Measurements from ENCODE around the gene DOP1B. TPM values are rescaled to one million over a fixed set of nuclear protein-coding genes. Genes with fewer than 3 reads are reported as not detected.

DOP1B gene
- total RNA-seq, 4 donors from 2014 or later: 20.0 to 47.3 (median 33.5) TPM

- intact Hi-C loops (cut with DNase I; ENCODE audit: low total_unique reads): no loop called here
- no peak for DNase-seq (ENCODE audit: low spot score in 2 of 2)
- WGBS, 2 donors: 59 to 65% methylated on average over 10 of the region's 10 CpGs
Measured at GRCh38 chr21:36163750-36164741, 7.4 kb downstream of the DOP1B start.

DNA sequence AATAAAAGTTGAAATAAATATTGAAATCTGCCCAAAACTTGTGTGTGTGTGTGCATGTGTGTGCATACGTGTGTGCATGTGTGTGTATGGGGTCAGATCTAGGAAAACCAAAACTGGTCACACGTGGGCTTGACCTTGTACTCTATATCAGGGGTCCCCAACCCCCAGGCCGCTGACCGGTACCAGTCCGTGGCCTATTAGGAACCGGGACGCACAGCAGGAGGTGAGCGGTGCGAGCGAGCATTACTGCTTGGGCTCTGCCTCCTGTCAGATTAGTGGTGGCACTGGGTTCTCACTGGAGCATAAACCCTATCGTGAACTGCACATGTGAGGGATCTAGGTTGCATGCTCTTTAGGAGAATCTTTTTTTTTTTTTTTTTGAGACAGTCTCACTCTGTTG is 8.7 kb downstream of the DOP1B start:
- no peak for DNase-seq (ENCODE audit: low spot score in 2 of 2)
- intact Hi-C loops (cut with DNase I; ENCODE audit: low total_unique reads): no loop called here
- 93 to 97% methylated on average over 11 of the region's 11 CpGs for WGBS, 2 donors
- TF ChIP-seq, protein P1, sequence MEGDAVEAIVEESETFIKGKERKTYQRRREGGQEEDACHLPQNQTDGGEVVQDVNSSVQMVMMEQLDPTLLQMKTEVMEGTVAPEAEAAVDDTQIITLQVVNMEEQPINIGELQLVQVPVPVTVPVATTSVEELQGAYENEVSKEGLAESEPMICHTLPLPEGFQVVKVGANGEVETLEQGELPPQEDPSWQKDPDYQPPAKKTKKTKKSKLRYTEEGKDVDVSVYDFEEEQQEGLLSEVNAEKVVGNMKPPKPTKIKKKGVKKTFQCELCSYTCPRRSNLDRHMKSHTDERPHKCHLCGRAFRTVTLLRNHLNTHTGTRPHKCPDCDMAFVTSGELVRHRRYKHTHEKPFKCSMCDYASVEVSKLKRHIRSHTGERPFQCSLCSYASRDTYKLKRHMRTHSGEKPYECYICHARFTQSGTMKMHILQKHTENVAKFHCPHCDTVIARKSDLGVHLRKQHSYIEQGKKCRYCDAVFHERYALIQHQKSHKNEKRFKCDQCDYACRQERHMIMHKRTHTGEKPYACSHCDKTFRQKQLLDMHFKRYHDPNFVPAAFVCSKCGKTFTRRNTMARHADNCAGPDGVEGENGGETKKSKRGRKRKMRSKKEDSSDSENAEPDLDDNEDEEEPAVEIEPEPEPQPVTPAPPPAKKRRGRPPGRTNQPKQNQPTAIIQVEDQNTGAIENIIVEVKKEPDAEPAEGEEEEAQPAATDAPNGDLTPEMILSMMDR (IDR thresholded peaks at IDR 0.05): no peak
- no peak for TF ChIP-seq POLR2A (IDR thresholded peaks at IDR 0.05)
- H3K4me3 ChIP-seq (ENCODE audit: low read depth, poor library complexity, severe bottlenecking): no peak overlapping the region

More at GRCh38 chr21:36163750-36164741, 7.4 kb downstream of the DOP1B start:
- TF ChIP-seq, protein P1 (IDR thresholded peaks at IDR 0.05): no peak
- TF ChIP-seq POLR2A (IDR thresholded peaks at IDR 0.05): no peak
- H3K4me3 ChIP-seq (ENCODE audit: low read depth, poor library complexity, severe bottlenecking): no peak overlapping the region

DNA sequence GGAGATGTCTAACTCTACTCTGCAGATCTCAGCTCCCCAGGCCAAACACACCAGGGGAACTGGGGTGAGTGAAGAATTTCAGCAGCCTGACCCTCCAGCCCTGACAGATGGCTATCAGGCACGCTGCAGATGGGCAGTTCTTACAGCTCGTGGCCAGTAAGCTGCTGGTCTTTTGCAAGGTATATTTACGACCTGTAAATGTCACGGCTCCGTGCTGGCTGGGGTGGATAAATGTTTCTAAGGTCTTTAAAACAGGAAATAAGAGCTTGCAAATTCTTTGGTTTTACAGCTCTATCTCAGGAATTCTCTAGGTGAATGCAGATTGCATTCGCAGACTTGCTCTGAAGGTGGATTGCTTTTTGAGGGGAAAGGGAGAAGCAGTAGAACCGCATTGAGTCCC is 10.1 kb downstream of the DOP1B start:
- intact Hi-C loops (cut with DNase I; ENCODE audit: low total_unique reads): no loop called here
- TF ChIP-seq, protein P1 (IDR thresholded peaks at IDR 0.05): no peak
- no peak for TF ChIP-seq POLR2A (IDR thresholded peaks at IDR 0.05)
- no peak overlapping the region for H3K4me3 ChIP-seq (ENCODE audit: low read depth, poor library complexity, severe bottlenecking)
- DNase-seq (ENCODE audit: low spot score in 2 of 2): no peak
- 92 to 95% methylated on average over 7 of the region's 7 CpGs for WGBS, 2 donors

GRCh38 chr21:36167541-36167940 is 10.9 kb downstream of the DOP1B start:
- no peak for DNase-seq (ENCODE audit: low spot score in 2 of 2)
- no peak for TF ChIP-seq POLR2A (IDR thresholded peaks at IDR 0.05)
- TF ChIP-seq, protein P1 (IDR thresholded peaks at IDR 0.05): no peak
- WGBS, 2 donors: 92% methylated on average over 4 of the region's 4 CpGs
- H3K4me3 ChIP-seq (ENCODE audit: low read depth, poor library complexity, severe bottlenecking): no peak overlapping the region
- intact Hi-C loops (cut with DNase I; ENCODE audit: low total_unique reads): no loop called here

- whole genome bisulfite sequencing, 2 donors: 87 to 92% methylated on average over 19 of the region's 19 CpGs
- no peak overlapping the region for H3K4me3 ChIP-seq (ENCODE audit: low read depth, poor library complexity, severe bottlenecking)
- intact Hi-C loops (cut with DNase I; ENCODE audit: low total_unique reads): no loop called here
- no peak for DNase-seq (ENCODE audit: low spot score in 2 of 2)
- no peak for TF ChIP-seq POLR2A (IDR thresholded peaks at IDR 0.05)
- TF ChIP-seq, protein P1 (IDR thresholded peaks at IDR 0.05): no peak
Measured at GRCh38 chr21:36169470-36170128, 13.0 kb downstream of the DOP1B start.

Measured in lower leg skin (tissue), 4 donors.